GM18517 (cell line): ENCODE results near the gene C11orf24.
A peak's percentile ranks its signal among the peaks of the same experiment; 100 is the strongest.

Source experiments
- ATAC-seq: cut with Tn5 transposase; IDR thresholded peaks from one replicate; pipeline ENCODE4 v1.9.1; 2021; ENCODE audit warnings: mild to moderate bottlenecking, moderate library complexity; ENCODE audit not compliant: unreplicated experiment

C11orf24 gene

GRCh38 chr11:68271023-68271780 lies 571 bp downstream of the C11orf24 start:
- ATAC-seq: peak; percentile 21

DNA sequence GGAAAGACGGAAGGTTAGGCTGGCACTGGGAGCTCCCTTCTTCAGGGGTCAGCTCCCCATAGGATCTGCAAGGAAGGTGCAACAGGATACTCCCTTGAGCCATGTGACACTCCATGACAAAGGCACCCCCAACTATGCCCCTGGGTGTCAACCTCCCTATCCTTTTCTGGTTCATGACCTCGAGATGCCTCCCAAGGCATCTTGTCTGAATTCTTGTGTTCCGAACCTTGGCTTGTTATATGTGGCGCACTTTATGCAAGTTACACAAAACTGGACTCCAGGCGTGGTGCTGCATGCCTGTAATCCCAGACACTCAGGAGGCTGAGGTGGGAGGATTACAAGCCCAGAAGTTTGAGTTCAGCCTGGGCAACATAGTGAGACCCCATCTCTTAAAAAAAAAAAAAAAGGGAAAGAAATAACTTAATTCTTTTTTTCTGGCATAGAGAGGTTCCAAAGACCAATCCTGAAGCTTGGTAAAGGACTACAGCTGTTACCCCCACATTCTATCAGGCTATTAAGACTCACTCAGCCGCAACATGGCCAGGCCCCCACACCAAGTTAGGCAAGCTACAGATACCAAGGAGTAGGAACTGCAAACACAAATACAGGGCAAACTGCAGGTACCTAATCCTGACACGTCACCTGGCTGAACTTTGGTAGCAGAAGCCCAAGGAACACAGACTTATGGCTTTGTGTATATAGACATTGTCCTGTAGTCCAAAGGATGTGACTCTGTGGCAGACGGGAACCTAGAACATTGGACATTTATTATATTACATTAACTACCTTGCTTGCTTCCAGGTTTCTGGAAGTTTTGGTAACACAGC lies 1.4 kb downstream of the C11orf24 start:
- ATAC-seq: no peak

DNA sequence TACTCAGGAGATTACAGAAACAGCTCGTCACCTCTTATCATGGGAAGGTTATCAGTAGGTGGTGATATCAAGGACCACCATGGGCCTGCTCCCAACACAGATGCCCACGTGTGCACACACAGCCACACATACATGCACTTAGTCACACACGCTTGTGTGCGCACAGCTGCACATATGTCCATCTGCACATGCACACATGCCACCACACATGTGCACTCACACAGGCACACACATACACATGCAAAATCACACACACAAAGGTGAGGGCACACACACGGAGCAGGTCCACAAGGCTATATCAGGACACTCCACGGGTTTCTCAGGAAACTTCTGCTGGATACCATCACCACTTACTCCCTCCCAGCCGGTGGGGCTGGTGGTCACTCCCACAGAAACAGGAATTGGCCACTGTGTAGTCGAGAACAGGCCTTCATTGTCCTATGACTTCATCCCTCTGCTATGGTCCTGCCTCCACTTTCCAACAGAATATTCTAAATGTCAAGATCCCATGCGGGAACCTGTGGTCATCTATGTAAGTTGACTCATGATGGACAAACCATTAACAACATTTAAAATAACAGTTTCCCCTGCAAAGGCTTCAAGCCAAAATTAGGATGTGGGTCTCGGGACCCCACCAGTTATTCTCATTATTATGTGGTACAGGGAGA lies 2.2 kb downstream of the C11orf24 start:
- no peak for ATAC-seq

GRCh38 chr11:68267881-68268240 lies 3.9 kb downstream of the C11orf24 start:
- no peak for ATAC-seq

DNA sequence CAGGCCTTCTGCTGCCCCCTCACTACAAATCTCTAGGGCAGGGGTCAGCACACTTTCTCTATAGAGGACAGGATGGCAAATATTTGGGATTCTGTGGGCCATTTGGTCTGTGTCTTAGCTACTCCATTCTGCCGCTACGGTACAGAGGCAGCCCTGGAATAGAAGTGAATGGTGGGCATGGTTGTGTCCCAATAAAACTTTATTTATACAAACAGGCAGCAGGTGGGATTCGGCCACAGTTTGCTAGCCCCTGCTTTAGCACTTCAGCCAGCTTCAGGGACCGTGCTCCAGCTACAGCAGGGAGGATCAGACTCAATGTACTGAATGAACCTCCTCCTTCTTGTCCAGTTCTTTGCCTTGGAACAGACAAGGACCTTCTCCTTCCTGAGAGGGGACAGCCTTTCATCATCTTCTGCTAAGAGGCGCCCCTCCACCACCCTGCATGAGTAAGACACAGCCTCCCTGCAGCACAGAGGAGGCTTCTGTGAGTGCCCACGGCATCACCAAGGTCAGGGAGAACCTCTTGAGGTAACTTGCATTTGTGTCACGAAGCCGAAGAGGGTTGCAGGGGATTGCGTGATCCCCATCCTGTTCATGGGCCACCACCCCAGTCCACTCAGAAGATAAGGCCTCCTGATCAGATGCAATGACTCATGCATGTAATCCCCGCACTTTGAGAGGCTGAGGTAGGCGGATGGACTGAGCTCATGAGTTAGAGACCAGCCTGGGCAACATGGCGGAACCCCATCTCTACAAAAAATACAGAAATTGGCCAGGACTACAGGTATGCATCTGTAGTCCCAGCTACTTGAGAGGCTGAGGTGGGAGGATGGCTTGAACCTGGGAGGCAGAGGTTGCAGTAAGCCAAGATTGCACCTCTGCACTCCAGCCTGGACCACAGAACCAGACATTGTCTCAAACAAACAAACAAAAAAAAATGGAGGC lies 4.6 kb downstream of the C11orf24 start:
- ATAC-seq: no peak

DNA sequence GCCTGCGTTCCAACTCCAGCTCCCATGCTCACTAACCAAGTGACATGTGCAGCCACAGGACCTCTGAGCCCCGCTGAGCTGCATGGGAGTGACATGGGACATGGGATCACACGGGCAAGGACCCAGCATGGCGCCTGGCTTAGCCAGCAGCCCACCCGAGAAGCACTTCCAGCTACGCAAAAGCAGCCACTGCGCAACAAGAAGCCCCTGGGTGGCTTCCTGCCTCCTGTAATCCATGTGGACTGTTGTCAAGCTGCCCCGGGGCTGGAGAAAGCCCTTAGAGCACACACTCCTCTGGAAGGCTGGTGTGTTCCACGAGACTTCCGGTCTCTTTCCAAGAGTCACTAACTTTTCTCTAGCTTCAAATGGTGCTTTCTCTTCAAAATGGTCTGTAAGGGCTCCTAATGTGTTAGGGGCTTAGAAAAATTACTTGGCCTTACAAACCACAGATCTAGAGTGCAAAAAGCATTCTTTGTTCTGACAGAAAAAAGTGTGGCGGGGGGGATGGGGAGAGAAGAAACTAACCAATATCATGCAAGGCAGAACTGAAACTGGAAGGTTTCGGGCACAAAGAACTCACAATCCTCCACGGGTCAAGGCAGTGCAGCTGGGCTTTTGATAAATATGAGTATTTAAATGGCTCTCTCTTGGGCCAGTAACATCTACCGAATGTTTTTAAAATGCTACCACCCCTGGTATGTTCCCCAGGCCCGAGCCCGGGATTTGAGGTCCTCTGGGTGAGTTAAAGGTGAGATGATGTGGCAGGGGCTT lies 5.5 kb downstream of the C11orf24 start:
- ATAC-seq: peak; percentile 74

DNA sequence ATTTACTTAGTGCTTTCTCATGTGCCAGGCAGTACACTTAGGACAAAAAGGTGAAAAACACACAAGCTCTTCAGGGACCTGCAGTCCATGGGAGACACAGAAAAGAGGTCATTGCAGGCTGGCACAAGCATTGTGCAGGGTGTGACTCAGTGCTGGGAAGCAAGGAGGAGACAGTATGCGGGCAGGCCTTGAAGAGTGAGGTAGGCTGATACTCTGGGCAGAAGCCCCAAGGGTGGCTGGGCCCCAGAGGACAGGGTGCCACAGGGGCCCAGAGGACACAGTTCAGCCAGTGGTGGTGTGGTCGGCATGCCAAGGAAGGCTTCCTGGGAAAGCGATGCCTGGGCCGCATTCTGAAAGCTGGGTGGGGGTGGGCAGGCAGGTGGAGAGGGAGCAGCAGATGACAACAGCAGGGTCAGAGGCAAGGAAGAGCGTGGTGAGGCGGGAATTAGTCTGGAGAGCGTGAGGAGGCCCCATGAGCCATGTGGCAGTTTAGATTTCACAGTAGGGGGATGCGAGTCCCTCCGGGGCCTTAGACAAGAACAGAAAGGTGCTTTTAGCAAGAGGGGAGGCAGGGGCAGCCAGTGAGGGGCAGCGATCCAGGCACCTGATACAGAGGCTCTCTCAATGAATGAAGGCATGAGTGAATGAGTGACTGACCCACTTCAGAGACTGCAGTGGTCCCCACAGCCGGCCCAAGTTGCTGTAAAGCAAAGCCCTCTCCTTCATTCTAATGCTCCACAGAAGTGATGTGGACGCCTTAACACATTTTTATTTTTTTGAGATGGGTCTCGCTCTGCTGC lies 6.8 kb downstream of the C11orf24 start:
- ATAC-seq: no peak

- ATAC-seq: no peak
These were observed 7.5 kb downstream of the C11orf24 start for GRCh38 chr11:68264244-68264643.

- no peak for ATAC-seq
These were observed 8.2 kb downstream of the C11orf24 start for GRCh38 chr11:68263444-68264035.

DNA sequence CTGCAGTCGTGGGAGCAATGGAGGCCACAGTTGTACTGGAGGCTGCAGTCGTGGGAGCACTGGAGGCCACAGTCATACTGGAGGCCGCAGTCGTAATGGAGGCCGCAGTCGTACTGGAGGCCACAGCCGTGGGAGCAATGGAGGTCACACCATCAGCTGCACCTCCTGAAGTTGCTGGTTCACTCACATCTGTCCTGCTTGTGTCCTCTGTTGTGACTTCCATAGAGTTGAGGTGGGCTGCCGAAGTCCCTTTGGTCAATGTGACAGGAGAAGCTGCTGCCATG lies 9.3 kb downstream of the C11orf24 start:
- no peak for ATAC-seq

DNA sequence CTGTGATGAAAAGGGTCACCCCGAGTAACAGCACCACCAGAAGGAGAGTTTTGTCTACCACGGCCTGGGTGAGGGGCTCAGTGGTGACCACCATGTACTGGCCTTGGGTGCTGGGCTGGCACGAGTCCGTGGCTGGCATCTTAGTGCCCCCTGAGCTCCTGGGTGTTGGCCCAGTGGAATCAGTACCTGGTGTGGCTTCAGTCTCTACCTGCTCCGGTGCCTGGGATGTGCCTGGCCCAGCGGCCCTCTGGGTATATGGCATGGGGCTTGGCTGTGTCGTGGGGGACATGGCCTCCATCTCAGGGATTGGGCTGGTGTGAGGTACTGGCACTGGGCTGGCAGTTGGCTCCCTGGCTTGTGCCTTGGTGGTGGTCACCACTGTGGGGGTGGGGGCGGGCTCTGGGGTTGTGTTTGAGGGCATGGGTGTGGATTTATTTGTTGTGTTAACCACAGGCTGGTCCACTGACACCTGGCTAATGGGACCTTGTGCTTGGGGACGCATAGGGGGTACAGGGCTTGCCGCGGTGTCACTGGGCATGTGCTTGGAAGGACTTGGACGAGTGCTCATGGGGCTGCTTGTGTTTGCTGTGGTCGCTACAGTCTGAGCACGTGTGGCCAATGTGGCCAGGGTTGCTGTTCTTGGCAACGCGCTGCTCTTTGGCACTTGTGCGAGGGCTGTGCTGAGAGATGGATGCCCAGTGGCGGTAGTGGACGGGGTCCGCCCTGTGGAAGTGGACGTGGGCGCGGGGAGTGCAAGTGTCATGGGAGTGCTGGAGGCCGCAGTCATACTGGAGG lies 9.8 kb downstream of the C11orf24 start:
- no peak for ATAC-seq

- no peak for ATAC-seq
These were observed 10.8 kb downstream of the C11orf24 start for GRCh38 chr11:68261006-68261405.

DNA sequence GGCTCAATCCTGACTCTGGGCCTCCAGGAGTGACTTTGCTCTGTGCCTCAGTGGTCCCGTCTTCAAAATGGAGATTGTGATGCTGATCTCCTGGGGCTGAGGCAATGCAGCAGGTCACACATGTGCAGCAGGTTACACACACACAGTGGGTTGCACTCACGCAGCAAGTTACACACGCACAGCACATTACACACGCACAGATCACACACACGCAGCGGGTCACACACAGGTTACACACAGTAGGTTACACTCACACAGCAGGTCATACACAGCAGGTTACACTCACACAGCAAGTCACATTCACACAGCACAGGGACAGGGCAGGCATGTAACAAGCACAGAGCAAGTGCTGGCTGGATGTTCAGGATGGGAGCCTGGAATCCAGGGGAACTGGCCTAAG lies 11.3 kb downstream of the C11orf24 start:
- no peak for ATAC-seq

DNA sequence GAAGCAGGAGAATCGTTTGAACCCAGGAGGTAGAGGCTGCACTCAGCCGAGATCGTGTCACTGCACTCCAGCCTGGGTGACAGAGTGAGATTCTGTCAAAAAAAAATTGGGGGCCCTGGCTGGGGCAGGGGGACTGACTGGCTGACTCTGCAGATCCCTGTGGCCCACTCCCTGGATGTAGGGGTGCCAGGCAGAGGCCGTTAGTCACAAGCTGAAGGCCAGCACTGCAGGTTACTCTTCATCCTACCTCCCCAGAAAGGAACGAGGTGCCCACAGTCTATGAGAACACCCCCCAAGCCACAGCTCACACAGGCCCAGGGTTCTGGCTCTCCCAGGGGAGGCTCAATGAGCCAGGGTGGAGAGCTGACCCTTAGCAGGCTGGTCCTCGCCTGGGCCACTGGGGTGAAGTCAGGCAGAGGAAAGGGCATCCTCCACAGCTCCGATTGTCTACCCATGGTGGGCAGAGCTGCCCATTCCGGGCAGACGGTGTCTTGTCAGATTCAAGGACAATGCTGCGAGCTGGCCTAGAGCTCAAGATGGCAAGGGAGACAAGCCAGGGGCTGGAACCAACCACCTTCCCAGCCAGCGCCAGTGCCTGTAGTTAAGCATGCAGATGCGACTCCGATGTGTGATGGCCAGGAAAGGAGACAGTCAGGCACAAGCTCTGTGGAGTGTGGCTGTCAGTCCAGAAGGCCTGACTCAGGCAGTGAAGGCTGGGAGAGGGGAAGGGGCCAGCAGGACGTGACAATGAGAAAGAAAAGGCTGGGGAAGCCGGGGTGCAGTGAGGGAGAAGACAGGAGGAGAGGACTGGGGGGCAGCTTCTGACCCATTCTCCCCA lies 12.4 kb downstream of the C11orf24 start:
- ATAC-seq: no peak

- no peak for ATAC-seq
These were observed 13.4 kb downstream of the C11orf24 start for GRCh38 chr11:68258363-68258765.

DNA sequence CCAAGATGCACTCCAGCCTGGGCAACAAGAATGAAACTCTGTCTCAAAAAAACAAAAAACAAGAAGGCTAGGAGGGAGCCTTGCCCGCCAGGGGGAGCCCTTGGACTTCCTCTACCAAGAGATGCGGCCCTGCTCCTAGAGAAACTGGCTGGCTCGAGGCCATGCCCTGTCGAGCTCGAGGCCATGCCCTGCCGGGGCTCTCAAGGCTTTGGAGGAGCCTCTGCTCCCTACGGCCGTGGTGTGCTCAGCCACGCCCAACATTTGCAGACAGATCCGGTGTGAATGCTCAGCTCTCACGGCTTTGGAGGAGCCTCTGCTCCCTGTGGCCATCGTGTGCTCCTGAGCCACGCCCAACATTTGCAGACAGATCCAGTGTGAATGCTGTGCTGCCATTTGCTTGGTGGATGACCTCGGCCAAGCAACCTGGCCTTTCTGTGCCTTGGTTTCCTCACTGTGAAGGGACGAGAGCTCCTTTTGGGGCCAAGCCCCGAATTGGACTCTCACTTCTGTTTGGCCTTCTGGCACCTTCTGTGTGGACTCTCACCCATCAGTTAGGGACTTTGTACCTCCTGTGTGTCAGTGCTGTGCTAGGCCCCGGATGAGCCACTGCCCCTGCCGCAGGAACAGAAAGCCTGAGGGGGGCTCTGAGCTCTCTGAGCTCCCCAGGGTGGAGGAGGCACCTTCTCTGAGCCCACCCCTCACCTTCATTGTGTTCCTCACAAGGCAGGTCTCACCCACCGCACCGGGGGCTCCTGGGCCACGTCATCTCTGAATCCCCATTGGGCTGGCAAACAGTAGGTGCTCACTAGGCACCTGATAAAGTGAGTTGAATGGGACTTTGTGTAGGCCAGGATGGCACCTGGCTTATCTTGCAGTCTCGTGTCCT lies 14.1 kb downstream of the C11orf24 start:
- ATAC-seq: no peak
